Pulmonary artery endothelial cell (primary cell): ENCODE measurements around the gene CTNND1. TPM values are rescaled to one million over a fixed set of nuclear protein-coding genes. Genes with fewer than 3 reads are reported as not detected.
"Not testable (repeated sequence)": the region's sequence is repeated elsewhere in the genome, so short reads cannot be mapped to it uniquely, and the experiment has no call there.

Source experiments
- DNase-seq: peaks from one replicate; pipeline ENCODE4 v3.0.0-alpha.2; 2011; ENCODE audit warnings: low read depth, low spot score
- total RNA-seq: library from RNA; depleted of rRNA; stranded (reverse); fragments of >200 nt; gene quantifications from 2 replicates; pipeline ENCODE4 v1.2.3, GENCODE V29; 2014

Gene CTNND1, protein sequence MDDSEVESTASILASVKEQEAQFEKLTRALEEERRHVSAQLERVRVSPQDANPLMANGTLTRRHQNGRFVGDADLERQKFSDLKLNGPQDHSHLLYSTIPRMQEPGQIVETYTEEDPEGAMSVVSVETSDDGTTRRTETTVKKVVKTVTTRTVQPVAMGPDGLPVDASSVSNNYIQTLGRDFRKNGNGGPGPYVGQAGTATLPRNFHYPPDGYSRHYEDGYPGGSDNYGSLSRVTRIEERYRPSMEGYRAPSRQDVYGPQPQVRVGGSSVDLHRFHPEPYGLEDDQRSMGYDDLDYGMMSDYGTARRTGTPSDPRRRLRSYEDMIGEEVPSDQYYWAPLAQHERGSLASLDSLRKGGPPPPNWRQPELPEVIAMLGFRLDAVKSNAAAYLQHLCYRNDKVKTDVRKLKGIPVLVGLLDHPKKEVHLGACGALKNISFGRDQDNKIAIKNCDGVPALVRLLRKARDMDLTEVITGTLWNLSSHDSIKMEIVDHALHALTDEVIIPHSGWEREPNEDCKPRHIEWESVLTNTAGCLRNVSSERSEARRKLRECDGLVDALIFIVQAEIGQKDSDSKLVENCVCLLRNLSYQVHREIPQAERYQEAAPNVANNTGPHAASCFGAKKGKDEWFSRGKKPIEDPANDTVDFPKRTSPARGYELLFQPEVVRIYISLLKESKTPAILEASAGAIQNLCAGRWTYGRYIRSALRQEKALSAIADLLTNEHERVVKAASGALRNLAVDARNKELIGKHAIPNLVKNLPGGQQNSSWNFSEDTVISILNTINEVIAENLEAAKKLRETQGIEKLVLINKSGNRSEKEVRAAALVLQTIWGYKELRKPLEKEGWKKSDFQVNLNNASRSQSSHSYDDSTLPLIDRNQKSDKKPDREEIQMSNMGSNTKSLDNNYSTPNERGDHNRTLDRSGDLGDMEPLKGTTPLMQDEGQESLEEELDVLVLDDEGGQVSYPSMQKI
- total RNA-seq, result 174 and 247 TPM in 2 replicates

DNA sequence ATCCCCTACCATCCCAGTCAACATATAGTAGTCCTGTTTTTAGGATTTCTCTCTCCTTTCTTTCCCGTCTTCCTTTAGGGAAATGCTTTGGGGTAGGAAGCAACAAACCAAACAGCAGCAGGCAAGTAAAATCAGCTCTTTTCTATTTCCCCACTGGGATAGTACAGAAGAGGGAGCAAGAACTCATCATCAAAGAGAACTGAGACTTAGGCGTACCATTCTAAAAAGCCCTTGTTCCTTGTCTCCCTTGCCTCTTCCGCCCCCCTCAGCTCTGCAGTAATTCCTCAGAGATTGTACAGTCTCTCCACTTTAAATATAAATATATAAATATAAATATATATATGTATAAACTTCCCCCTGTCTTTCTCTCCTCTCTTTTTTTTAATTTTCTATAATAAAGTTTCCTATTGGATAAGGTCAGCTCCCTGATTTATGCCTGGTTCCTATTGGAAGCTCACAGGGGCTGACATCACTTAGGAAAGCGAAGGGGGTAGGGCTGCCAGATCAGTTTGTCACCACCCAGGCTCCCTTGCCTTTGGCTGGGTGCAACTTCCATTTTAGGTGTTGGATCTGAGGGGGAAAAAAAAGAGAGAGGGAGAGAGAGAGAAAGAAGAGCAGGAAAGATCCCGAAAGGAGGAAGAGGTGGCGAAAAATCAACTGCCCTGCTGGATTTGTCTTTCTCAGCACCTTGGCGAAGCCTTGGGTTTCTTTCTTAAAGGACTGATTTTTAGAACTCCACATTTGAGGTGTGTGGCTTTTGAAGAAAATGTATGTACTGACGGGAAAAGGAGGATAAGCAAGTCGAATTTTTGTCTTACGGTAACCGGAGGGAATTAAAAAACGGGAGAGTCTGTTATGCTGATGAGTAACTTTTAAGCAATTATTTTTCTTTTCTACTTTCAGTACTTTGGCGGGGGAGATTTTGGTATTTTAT is at the start of gene CTNND1:
TSS of gene CTNND1 (plus strand) at position 502 of the 934 bp plus-strand sequence. CDS start 29,677 bp downstream, outside the sequence.
- DNase-seq, result peak; percentile 94

DNA sequence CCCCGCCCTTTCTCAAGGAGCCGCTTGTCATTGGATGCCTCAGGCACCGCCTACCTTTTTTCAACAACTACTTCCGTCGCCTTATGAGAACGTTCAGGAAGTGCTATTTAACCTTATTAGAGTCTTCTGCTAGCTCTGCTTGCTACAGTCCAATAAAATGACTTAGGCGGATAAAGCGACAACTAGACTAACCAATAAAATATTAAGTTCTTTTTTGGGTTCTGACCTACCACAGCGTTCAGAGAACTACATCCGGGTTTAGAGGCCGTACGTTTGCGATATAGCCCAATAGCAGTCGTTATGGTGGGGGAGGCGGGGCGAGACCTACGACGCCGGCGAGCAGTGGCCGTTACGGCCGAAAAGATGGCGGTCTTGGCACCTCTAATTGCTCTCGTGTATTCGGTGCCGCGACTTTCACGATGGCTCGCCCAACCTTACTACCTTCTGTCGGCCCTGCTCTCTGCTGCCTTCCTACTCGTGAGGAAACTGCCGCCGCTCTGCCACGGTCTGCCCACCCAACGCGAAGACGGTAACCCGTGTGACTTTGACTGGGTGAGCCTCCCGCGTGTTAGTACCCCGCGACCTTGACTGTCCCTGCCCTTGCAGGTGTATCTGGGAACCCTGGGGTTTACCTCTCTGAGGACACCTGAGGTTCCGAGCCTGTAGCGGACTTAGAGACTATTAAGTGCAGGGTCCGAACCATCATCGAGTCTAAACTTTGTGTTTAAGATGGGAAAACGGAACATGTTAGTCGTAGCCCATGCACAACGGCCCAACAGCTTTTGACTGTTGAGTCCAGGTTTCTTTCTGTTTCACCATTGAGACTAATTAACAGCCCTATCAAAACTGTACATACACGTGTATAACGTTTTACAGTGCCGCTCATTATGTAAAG is 49.1 kb upstream of the CTNND1 start, which contains the start of gene TMX2:
TSS of gene TMX2 (plus strand) at position 338 of the 895 bp plus-strand sequence. CDS start at position 364, 26 bp downstream.
- peak; percentile 100 for DNase-seq

DNA sequence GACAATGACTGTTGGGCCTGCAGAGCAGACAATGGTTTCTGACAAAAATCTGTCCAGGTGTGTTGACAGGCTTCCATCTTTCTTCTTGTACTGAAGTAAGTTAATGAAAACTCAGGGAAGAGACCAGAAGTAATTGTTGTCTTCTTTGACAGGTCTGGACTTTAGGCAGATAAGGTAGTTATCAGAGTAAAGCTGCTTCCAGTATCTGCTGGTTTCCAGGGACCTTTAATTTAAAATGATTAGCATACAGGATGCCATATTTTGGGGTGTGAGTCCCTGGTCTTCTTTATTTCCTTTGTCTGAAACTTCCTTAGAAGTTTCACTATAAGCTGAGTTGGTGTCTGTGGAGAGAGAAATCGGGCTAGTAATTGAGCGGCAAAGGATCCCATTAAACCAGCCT is 47.8 kb upstream of the CTNND1 start:
- no peak for DNase-seq

DNA sequence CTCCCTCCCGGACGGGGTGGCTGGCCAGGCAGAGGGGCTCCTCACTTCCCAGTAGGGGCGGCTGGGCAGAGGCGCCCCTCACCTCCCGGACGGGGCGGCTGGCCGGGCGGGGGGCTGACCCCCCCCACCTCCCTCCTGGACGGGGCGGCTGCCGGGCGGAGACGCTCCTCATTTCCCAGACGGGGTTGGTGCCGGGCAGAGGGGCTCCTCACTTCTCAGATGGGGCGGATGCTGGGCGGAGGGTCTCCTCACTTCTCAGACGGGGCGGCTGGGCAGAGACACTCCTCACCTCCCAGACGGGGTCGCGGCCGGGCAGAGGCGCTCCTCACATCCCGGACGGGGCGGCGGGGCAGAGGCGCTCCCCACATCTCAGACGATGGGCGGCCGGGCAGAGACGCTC is 44.9 kb upstream of the CTNND1 start:
- not testable (repeated sequence) for DNase-seq

DNA sequence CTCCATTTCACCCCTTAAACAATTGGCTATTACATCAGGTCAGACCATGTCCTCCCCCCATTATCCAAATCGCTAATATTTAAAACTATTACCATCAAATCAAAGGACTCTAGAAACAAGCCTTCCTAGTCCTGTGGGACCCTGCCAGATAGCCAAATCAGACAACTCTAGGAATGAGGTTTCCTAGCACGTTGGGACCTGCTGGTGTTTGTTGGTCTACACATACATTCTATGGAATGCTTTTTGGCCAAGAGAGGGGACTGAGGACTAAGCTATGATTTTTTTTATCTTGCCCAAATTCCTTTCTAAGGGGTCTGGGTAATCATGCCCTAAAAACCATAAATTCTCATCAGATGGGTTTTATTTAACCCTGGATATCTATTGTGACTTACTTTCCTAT is 34.4 kb upstream of the CTNND1 start:
- no peak for DNase-seq

DNA sequence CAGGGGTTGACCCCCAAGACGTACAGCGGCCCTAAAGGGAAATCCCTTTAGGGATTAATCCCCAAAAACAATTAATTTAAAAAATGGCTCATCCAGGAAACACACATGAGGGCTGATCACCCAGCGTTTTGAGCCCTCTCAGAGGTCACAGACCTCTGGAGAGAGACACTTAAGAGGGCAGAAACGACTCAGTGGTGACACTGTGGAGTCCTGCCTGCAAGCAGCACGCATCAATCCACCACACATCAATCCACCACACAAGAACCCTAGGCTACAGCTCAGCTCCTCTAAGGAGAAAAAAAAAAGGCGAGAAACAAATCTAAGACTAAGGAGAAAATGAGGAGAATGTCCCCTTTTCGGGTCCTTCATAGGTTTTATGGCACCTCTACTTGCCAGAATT is 32.8 kb upstream of the CTNND1 start:
- DNase-seq, result no peak

DNA sequence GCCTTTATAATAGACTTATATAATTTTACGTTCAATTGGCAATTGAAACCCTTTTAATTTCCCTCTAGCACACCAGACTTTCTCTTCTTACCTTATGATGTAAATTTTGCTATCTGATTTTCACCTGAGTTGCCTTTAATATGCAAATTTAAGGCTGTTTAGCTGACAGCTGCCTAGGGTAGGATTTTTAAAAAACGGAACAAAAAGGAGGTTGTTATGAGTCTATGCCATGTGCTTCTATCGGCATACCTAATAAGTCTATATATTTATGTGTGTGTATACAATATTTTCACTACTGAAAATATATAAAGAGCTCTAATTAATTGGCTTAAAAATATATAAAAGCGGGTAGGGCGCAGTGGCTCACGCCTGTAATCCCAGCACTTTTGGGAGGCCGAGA is 32.1 kb upstream of the CTNND1 start:
- DNase-seq, result no peak

DNA sequence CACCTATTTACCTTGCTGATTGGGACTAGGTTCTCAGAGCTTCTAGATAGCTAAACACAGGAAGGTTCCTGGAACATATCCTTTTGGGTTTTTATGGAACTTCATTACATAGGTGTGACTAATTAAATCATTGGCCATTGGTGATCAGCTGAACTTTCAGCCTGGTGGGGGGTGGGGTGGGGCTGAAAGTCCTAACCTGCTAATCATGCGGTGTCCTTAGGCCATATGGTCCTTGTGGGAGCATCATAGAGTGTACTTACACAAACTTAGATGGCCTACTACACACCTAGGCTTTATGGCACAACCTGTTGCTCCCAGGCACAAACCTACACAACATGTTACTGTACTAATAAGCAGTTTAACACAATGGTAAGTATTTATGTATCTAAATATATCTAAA is 28.9 kb upstream of the CTNND1 start:
- DNase-seq, result no peak

DNA sequence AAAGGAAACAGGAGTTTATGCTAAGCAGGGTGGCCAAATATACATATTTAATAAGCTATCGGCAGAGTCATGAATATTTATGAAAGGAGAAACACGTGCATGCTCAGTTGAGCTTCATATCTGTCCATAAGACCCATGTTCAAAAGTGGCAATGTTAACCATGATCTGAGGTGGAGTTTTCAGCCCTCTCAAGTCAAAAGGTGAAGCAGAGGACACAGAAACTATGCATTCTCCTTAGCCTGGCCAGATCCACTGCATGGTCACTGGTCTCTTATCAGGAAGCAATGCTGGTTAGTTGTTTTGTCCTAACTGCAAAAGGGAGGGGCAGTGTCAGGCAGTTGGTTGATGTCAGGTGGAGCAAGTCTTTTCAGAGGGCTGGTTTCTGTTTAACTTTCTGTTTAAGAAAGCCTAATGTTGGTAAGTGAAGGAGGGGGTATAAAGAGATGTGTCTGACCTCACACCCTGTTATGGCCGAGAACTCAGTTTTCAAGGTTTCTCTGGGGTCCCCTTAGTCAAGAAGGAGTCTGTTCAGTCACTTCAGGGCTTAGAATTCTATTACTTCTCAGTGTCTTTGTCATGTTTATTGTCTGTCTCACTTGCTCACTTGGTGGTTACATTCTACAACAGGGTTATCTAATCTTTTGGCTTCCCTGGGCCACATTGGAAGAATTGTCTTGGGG is 25.8 kb upstream of the CTNND1 start:
- DNase-seq, result no peak

DNA sequence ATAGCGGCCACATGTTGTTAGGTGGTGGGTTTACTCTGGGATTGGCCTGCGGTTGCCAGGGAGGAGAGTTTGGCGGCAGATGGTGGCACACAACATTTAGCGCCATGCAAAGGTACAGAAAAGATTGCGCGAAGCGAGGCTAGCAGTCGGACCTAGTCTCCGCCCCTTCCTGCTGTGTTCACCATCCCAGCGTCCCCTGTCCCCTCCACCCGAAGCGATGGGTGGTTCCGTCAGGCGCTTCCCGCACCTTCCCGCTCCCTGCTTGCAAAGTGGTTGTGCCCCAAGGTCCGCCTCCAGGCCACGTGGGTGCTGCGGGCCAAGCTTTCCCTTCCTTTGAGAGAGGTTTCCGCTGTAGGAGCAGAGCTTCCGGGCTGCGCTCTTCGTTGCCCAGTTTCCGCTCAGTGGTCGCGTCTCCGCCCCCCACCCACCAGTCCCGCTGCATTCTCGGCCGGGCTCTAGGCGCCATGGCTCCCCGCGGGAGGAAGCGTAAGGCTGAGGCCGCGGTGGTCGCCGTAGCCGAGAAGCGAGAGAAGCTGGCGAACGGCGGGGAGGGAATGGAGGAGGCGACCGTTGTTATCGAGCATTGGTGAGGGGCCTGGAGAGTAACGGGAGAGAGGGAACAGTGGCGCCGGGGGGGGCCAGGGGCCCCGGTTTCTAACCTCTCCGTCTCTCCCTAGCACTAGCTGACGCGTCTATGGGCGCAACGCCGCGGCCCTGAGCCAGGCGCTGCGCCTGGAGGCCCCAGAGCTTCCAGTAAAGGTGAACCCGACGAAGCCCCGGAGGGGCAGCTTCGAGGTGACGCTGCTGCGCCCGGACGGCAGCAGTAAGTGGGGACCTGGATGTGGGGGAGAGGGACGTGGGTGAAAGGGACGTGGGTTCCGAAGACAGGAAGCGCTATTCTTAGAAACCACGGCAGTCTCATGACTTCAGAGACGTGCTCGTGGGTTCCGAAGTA is 20.2 kb upstream of the CTNND1 start, which contains the start of gene SELENOH:
TSS of gene SELENOH (plus strand) at position 360 of the 955 bp plus-strand sequence. CDS start at position 465, 105 bp downstream.
- peak; percentile 93 for DNase-seq

DNA sequence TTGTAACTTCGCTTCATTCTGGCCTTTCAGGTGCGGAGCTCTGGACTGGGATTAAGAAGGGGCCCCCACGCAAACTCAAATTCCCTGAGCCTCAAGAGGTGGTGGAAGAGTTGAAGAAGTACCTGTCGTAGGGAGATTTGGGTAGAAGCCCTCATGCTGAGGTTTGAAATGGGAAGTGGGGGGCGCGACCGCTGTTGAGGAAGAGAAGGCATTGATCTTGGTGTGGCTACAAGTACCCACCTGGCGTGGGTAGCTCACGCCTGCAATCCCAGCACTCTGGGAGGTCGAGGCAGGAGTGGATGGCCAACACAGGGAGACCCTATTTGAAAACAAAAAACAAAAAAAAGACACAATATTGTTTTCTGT is 19.5 kb upstream of the CTNND1 start:
- no peak for DNase-seq

DNA sequence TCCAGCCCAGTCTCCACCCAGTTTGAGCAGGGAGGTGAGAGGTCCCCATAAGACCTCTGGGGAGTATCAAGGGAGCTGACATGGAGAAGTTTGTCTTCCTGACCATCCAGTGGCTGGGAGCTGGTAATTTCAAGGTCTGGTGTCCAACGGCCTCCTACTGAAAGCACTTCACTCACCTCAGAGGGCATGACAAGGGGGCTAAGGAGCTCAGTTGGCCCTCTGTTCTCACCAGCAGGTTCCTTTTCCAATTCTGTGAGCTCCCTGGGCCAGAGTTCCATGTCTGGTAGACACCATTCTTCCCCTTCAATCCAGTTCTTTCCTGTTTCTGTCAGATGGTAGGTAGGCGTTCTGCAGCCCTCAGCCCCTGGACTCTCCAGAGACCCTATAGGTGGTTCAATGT is 17.2 kb upstream of the CTNND1 start:
- DNase-seq, result no peak

DNA sequence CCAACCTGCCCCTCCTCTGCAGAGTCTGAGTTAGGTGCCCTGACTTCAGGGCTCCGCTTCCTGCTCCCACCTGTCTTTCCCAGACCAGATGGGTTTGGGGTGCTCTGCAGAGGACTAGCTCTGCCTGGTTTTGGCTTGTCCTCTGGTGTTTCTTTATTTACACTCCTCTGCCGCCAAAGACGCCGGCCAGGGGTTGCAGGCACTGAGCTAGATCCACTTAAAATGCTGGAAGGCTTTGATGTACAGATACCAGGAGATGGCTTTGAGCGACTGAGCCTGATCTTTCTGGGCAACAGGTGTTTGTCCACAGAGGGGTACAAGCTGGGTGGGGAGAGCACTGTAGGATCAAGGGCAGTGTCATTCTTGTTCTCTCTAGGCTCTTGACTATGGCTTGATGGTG is 16.4 kb upstream of the CTNND1 start:
- no peak for DNase-seq

DNA sequence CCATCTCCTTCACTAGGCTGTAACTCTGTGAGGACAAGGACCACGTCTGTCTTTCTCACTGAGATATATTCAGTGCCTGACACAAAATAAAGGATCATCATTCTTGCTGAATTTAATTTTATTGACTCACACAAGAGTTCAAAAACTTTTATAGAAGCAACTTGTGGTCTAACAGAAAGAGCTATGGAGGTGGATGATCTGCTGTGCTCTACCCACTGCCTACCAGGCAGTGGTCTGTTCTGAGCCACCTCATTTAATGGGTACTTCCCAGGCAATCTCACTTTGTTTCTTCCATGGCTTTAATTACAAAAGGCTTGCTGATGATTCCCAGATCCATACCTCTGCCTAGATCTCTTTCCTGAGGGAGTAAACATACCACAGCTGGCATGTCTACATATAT is 14.7 kb upstream of the CTNND1 start:
- no peak for DNase-seq

DNA sequence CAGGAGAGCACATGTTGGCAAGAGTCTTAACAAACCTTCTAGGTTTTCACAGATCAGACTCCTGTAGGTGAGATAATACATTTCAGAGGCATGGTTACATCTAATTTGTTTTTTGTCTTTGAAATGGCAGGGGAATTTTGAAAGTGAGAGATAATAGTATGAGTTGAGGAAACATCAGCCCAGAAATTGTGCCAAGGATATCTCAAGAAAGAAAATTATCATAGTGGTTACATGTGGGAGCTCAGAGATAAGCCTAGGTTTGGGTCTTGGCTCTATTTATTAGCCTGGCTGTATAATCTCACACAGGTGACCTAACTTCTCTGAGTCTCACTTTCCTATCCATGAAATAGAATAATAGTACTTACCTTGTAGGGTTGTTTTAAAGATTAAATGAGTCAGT is 10.4 kb upstream of the CTNND1 start:
- DNase-seq, result no peak

DNA sequence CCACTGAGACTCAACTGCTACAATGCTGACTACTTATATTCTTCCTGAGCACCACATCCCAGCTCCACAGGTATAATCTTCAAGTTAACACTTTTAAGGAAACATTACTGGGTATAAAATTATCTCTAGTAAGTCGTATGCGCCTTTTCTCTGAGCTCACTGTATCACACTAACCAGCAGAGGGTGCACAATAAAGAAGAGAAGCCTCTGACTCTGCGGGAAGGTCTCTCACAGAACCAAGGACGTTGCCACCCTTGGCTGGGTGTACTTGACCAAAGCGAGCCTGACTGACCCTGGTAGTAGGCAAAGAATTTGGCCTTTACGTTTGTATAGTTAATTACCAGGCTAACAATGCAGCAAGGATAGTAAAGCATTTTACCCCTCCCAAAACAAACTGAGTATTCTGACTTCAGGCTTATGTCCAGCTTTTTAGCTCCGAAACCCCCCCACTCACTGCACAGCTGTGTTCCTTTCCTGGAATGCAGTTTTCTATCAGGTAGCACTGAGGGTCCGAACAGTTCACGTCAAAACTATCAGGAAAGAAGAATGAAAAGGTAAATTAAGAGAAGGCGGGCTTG is 9.8 kb upstream of the CTNND1 start, which contains the start of gene BTBD18:
TSS of gene BTBD18 (minus strand) at position 144 of the 578 bp plus-strand sequence. CDS start 631 bp downstream, outside the sequence.
- DNase-seq, result no peak

DNA sequence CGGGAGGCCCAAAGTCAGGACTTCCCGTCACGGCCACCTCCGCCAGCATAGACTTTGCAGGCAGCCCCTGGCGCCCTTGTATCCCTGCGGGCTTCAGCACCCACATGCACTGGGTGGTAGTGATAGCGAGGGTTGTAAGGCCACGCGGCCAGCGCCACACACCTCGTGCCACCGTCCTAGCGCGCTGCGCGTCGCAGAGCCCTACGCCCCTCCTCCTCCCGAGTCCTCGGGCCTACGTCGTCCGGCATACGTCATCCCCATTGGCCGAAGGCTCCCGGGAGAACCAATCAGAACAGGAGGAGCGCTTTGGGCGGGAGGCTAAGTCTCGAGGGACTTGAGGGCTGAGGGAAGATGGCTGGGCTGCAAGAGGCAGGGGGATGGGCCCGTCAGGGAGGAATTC is 8.6 kb upstream of the CTNND1 start:
- no peak for DNase-seq

DNA sequence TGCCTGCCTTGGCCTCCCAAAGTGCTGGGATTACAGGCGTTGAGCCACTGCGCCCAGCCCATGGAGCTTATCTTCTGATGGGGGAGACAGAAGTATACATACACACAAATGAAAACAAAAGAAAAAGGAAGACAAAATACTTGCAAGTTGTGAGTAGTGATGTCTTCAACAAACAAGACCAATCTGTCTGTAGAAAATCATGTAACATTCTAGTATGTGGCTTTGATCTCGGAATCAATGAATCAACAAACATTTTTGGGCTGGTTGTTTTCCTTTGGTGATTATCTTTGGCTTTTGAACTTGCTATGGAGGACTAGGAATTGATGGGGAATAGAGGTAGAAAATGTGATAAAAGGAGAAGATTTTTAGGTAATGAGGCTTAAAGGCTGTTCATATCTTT is 3.4 kb upstream of the CTNND1 start:
- no peak for DNase-seq
